HG03039 (cell line): ENCODE measurements around the gene R3HDM4.
"Not testable (repeated sequence)": the region's sequence is repeated elsewhere in the genome, so short reads cannot be mapped to it uniquely, and the experiment has no call there.

Experiments used
- ATAC-seq: cut with Tn5 transposase; IDR thresholded peaks from one replicate; pipeline ENCODE4 v1.9.1; 2021; ENCODE audit warnings: mild to moderate bottlenecking, moderate library complexity; ENCODE audit not compliant: unreplicated experiment

R3HDM4 gene

GRCh38 chr19:913080-913748 lies at the start of gene R3HDM4:
Gene R3HDM4 (minus strand): TSS chr19:913219. CDS start chr19:913157, 62 bp downstream.
- ATAC-seq: no peak

GRCh38 chr19:961866-962620 lies 49.0 kb upstream of the R3HDM4 start:
- ATAC-seq: no peak

- no peak for ATAC-seq
These were observed 47.6 kb upstream of the R3HDM4 start for GRCh38 chr19:960601-960938.

- no peak for ATAC-seq
These were observed 47.0 kb upstream of the R3HDM4 start for GRCh38 chr19:960020-960419.

GRCh38 chr19:958967-959855 lies 46.2 kb upstream of the R3HDM4 start:
- ATAC-seq: no peak

- ATAC-seq: not testable (repeated sequence)
These were observed 44.6 kb upstream of the R3HDM4 start for GRCh38 chr19:957578-957977.

GRCh38 chr19:956766-957440 lies 43.9 kb upstream of the R3HDM4 start:
- ATAC-seq: no peak

- ATAC-seq: no peak
These were observed 43.1 kb upstream of the R3HDM4 start for GRCh38 chr19:955803-956765.

- ATAC-seq: no peak
These were observed 41.9 kb upstream of the R3HDM4 start for GRCh38 chr19:954672-955494.

- ATAC-seq: no peak
These were observed 41.3 kb upstream of the R3HDM4 start for GRCh38 chr19:954272-954671.

- ATAC-seq: no peak
These were observed 40.6 kb upstream of the R3HDM4 start for GRCh38 chr19:953445-954271.

- no peak for ATAC-seq
These were observed 39.8 kb upstream of the R3HDM4 start for GRCh38 chr19:952680-953444.

- no peak for ATAC-seq
These were observed 39.1 kb upstream of the R3HDM4 start for GRCh38 chr19:952049-952679.

- no peak for ATAC-seq
These were observed 37.5 kb upstream of the R3HDM4 start for GRCh38 chr19:950352-951066.

GRCh38 chr19:948842-949496 lies 36.0 kb upstream of the R3HDM4 start:
- no peak for ATAC-seq
